Epidermal melanocyte (primary cell): ENCODE results near the gene EVC2.

Experiments used
- DNase-seq: peaks from one replicate; pipeline ENCODE4 v3.0.0; 2011; ENCODE audit warnings: low spot score; ENCODE audit not compliant: insufficient read length

Gene EVC2, protein sequence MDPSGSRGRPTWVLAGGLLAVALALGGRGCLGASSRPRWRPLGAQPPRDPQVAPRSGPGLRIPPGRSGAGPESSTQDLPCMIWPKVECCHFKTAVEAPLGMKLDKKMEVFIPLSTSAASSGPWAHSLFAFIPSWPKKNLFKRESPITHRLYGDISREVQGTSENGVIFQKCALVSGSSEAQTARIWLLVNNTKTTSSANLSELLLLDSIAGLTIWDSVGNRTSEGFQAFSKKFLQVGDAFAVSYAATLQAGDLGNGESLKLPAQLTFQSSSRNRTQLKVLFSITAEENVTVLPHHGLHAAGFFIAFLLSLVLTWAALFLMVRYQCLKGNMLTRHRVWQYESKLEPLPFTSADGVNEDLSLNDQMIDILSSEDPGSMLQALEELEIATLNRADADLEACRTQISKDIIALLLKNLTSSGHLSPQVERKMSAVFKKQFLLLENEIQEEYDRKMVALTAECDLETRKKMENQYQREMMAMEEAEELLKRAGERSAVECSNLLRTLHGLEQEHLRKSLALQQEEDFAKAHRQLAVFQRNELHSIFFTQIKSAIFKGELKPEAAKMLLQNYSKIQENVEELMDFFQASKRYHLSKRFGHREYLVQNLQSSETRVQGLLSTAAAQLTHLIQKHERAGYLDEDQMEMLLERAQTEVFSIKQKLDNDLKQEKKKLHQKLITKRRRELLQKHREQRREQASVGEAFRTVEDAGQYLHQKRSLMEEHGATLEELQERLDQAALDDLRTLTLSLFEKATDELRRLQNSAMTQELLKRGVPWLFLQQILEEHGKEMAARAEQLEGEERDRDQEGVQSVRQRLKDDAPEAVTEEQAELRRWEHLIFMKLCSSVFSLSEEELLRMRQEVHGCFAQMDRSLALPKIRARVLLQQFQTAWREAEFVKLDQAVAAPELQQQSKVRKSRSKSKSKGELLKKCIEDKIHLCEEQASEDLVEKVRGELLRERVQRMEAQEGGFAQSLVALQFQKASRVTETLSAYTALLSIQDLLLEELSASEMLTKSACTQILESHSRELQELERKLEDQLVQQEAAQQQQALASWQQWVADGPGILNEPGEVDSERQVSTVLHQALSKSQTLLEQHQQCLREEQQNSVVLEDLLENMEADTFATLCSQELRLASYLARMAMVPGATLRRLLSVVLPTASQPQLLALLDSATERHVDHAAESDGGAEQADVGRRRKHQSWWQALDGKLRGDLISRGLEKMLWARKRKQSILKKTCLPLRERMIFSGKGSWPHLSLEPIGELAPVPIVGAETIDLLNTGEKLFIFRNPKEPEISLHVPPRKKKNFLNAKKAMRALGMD

DNA sequence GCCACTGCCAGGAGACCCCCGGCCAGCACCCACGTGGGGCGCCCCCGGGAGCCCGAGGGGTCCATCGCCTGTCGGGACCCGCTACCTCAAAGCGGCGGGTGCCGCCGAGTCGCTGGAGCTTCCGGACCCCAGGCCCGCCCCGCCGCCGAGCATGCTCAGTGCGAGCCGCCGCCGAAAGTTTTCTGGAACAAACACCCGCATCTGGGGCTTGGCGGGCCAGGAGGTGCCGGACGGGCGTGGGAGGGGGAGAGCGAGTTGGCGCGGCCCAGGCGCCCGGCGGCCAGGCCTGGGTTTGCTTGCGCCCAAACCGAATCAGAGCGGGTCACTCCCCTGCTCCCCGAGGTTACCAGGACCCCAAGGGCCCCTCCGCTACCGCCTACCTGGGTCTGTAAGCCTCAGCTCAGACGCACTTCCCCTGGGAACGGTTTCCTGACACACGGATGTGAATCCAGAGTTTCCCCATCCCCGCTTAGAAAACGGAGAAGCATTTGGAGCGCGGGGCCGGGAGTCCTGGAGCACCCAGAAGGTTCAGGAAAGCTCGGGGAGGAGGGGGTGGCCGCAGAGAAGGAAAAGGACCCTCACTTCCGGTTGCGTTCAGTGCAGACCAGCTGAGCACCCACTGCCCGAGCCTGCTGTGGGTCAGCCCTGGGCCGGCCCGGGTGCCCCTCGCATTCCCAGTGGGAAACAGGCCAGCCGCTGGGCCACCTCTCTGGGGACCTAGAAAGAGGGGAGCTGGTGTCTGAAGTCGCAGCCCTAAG lies at the start of gene EVC2:
EVC2 (minus strand) TSS at position 111 of the 758 bp plus-strand sequence; CDS start at position 65, 46 bp downstream.
- no peak for DNase-seq

- no peak for DNase-seq
These were observed 49.6 kb upstream of the EVC2 start for GRCh38 chr4:5757954-5758353.

GRCh38 chr4:5757536-5757935 lies 49.2 kb upstream of the EVC2 start:
- no peak for DNase-seq

- DNase-seq, result no peak
These were observed 48.7 kb upstream of the EVC2 start for GRCh38 chr4:5757091-5757490.

- no peak for DNase-seq
These were observed 47.9 kb upstream of the EVC2 start for GRCh38 chr4:5756271-5756670.

GRCh38 chr4:5755679-5756078 lies 47.3 kb upstream of the EVC2 start:
- DNase-seq, result no peak

DNA sequence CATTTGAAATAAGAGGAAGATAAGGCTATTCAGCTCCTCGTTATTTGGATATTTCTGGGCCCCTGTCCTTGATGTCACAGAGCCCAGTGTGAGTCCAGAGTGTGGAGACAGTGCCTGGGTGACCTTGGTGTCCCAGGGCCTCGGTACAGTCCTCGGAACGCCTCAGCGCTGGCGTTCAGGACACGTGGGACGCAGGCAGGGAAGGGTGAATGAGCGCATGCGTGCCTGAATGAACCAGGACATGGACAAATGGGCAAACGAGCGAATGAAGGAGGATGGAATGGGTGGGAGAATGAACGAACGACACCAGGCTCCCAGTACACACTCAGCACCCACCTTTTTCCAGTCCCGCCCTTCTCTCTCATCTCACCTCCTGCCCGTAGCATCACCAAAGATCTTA lies 46.8 kb upstream of the EVC2 start:
- no peak for DNase-seq

DNA sequence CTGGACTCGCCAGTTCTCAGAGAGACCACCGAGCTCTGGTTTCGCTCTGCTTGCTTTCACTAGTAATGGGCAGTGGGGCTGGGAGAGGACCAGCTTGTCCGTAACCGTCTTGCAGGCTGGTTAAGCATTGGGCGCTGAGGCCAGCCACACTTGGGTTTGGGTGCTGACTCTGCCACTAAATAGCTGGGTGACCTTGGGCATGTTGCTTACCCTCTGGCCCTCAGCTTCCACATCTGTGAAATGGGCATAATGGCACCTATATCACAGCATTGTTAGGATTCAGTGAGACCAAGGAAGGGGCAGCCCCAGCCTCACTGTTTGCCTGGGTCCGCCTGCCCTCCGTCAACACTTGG lies 46.1 kb upstream of the EVC2 start:
- DNase-seq, result no peak

- DNase-seq, result no peak
These were observed 45.6 kb upstream of the EVC2 start for GRCh38 chr4:5753766-5754528.

DNA sequence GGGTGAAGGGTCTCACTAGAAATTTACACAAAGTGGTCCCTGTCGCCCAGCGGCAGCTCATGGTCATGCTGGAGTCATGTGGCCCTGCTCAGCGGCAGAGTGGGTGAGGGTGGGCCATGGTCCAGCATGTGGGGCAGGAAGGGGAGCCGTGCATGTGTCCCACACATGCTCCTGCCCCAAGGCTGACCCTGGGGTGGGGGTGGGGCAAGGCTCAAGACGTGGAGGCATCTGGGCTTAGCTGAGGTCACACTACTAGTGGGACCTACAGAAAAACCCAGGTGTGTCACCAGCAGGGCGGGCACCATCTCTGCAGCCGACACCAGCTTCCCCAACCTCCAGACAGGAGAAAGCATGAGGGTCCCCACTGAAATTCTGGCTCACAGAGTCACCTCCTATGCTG lies 45.0 kb upstream of the EVC2 start:
- DNase-seq, result no peak

- no peak for DNase-seq
These were observed 44.2 kb upstream of the EVC2 start for GRCh38 chr4:5752376-5753184.

- no peak for DNase-seq
These were observed 43.5 kb upstream of the EVC2 start for GRCh38 chr4:5751666-5752375.

- no peak for DNase-seq
These were observed 42.7 kb upstream of the EVC2 start for GRCh38 chr4:5750946-5751665.

DNA sequence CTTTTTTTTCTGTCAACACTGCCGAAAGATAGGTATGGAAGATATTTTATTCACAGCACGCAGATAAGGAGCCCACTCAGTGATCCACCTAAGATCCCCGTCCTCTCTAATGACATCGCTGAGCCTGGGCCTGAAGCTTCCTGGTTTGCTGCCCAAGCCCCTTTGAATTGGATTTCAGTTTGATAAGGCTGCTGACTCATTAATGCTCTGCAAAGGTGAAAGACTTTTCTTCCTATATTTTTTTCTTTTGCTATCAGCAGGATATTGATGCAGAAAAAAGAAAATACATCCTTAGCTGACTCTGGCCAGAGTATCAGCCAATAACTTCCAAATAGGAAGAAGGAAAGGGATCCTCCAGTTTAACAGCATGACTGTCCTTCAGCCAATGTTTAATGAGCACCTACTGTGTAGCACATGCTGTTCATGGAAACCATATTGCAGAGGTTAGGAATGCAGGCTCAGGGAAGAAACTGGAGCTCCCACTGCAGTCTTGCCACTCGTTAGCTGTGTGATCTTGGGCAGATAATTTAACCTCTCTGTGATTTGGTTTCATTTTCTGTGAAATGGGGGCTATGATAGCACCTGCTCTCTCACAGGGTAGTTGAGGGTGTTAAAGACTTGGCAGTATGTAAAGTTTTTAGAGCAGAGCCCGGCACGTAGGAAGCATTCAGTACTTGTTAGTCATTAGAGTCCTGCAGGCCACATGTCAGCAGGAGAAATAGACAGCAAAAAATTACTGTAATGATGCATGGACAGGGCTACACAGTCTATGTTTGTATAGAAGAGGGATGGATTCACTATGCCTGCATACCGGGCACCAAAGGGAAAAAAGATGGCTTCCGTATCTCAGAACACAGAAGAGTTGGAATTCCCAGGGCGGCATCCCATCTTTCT lies 41.9 kb upstream of the EVC2 start:
- DNase-seq, result peak; percentile 46

DNA sequence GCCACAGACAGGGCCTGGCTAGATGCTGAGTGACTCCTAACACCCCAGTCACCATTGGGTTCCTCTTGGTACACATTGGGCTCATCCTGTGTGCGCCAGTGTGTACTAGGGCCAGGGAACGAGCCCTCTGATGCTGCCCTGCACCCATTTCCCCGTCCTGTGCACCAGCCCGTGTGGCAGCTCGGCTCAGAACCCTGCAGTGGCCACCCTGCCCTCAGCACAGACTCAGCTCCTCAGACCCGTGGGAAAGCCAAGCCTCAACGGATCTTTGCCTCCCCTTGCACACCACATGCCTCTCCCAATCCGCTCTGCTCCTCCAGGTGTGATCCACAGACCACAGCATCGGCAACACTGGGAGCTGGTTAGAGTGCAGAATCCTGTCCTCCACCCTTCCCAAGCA lies 41.2 kb upstream of the EVC2 start:
- no peak for DNase-seq

- DNase-seq, result peak; percentile 38
These were observed 39.5 kb upstream of the EVC2 start for GRCh38 chr4:5747738-5748375.
